ENCODE data around the gene SYT14. TPM values are rescaled to one million over a fixed set of nuclear protein-coding genes. Genes with fewer than 3 reads are reported as not detected.

Gene SYT14
- total RNA-seq, 1 experiment from 2014 or later: 0.07 TPM

GRCh38 chr1:210170220-210170619 lies 232.2 kb downstream of the SYT14 start:
- no peak for DNase-seq (ENCODE audit: low read depth, low spot score)
- Histone ChIP-seq H3K9me3 (ENCODE audit: control insufficient read depth in 1 of 2, insufficient read depth in 1 of 2, low read depth in 1 of 2, low read length in 2 of 2) (no peaks in the 10 kb centered on the region), H2AFZ (ENCODE audit: low read depth, low read length, poor library complexity, severe bottlenecking) (no peak overlapping the region), H3K27me3 (ENCODE audit: insufficient read depth, low read length) (no peaks in the 10 kb centered on the region), H3K36me3 (ENCODE audit: control insufficient read depth in 1 of 2, insufficient read depth in 2 of 2, low read length in 2 of 2) (no peaks in the 10 kb centered on the region), H3K4me1 (ENCODE audit: control insufficient read depth in 1 of 2, insufficient read depth in 2 of 2, low read length in 2 of 2) (no peaks in the 10 kb centered on the region), H4K20me1 (ENCODE audit: insufficient read depth) (no peaks in the 10 kb centered on the region), H3K9ac (ENCODE audit: low read length) (no peak overlapping the region), H3K4me3 (replicated peaks in 1 of 2; ENCODE audit: low read depth in 1 of 2, low read length in 2 of 2) (no peak overlapping the region), H3K79me2 (ENCODE audit: insufficient read depth, low read length) (no peaks in the 10 kb centered on the region), H3K27ac (ENCODE audit: low read depth, low read length) (no peak overlapping the region), H3K4me2 (ENCODE audit: low read length) (no peak overlapping the region), H3K9me2 (ENCODE audit: insufficient read depth) (no peaks in the 10 kb centered on the region)
- ChIA-PET POLR2A (no interaction called here), RAD21 (ENCODE audit: low non-redundant PET in 1 of 2, low total read pairs in 2 of 2, uncharacterized antibody in 2 of 2, unreplicated experiment in 2 of 2) (no interaction called here), CTCF (interaction anchor here (1.0 kb wide), 1 partner anchor 15 kb away, joined by 3 read pairs; no protein-coding TSS in a partner anchor)
- TF ChIP-seq POLR2A (IDR thresholded peaks at IDR 0.05; ENCODE audit: borderline replicate concordance, extremely low read depth, insufficient read depth, insufficient read length) (no peak), POLR2AphosphoS5 (IDR thresholded peaks at IDR 0.05; ENCODE audit: low read depth, low read length) (no peak), CTCF (IDR thresholded peaks at IDR 0.05 in 2 of 3, conservative IDR thresholded peaks at IDR 0.05 in 1 of 3; ENCODE audit: borderline replicate concordance in 1 of 3, insufficient read depth in 1 of 3, low read depth in 2 of 3, low read length in 2 of 3) (no peak), EZH2 (IDR thresholded peaks at IDR 0.05) (no peak), CBX3 (IDR thresholded peaks at IDR 0.05; ENCODE audit: low read depth) (no peak), SRF (IDR thresholded peaks at IDR 0.05; ENCODE audit: low read depth) (no peak), JUND (IDR thresholded peaks at IDR 0.05) (no peak), ZBTB33 (IDR thresholded peaks at IDR 0.05; ENCODE audit: extremely low read depth, insufficient replicate concordance, low read length) (no peak), SP1 (IDR thresholded peaks at IDR 0.05; ENCODE audit: low read depth) (no peak), CEBPB (IDR thresholded peaks at IDR 0.05; ENCODE audit: low read depth) (no peak)
- TF ChIP-seq, protein P1, sequence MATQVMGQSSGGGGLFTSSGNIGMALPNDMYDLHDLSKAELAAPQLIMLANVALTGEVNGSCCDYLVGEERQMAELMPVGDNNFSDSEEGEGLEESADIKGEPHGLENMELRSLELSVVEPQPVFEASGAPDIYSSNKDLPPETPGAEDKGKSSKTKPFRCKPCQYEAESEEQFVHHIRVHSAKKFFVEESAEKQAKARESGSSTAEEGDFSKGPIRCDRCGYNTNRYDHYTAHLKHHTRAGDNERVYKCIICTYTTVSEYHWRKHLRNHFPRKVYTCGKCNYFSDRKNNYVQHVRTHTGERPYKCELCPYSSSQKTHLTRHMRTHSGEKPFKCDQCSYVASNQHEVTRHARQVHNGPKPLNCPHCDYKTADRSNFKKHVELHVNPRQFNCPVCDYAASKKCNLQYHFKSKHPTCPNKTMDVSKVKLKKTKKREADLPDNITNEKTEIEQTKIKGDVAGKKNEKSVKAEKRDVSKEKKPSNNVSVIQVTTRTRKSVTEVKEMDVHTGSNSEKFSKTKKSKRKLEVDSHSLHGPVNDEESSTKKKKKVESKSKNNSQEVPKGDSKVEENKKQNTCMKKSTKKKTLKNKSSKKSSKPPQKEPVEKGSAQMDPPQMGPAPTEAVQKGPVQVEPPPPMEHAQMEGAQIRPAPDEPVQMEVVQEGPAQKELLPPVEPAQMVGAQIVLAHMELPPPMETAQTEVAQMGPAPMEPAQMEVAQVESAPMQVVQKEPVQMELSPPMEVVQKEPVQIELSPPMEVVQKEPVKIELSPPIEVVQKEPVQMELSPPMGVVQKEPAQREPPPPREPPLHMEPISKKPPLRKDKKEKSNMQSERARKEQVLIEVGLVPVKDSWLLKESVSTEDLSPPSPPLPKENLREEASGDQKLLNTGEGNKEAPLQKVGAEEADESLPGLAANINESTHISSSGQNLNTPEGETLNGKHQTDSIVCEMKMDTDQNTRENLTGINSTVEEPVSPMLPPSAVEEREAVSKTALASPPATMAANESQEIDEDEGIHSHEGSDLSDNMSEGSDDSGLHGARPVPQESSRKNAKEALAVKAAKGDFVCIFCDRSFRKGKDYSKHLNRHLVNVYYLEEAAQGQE (IDR thresholded peaks at IDR 0.05; ENCODE audit: low read depth): no peak
- intact Hi-C loops (cut with micrococcal nuclease): no loop called here
- no TSS peak for BruUV-seq (replicated peaks)
- no peak for ATAC-seq

Measured in HCT116 (cell line).